ENCODE data around the gene OSBPL3. TPM values are rescaled to one million over a fixed set of nuclear protein-coding genes. Genes with fewer than 3 reads are reported as not detected.
A peak's percentile ranks its signal among the peaks of the same experiment; 100 is the strongest.

Gene OSBPL3
- total RNA-seq, 4 donors from 2014 or later = 8.9 to 22.6 (median 13.7) TPM

DNA sequence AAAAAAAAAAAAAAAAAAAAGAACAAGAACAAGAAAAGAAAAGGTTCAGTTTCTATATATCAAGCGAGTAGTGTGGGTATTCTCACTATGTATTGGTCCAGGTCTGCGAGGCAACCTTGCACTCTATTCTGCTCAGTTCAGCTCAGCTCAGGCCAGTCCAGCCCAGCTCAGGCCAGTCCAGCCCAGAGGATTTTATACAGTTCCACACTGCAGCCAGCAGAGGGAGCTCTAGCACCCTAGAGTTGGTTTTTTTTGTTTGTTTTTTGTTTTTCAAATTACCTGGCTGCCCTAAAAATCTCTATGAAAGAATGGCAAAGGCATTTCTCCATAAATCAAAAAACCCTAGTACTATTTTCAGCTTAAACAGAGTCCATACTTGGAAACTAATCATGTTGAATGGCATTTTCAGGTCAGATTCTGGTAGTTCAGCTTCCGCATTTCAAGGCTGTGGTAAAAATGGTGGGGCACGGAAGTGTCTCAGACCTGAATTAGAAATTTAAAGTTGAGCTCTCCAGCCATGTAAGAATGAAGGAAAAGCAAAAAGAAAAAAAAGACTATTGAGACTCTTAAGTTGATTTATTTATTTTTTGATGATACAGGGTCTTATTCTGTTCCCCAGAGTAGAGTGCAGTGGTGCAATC lies 167.6 kb downstream of the OSBPL3 start:
- peaks cover 0 to 60% (median 0%) of the 10 kb centered on the region in 3 donors for H3K36me3 ChIP-seq
- WGBS, 2 donors = 57 to 60% methylated on average over 4 of the region's 4 CpGs
- intact Hi-C loops (cut with DNase I) = loop anchor here (10.0 kb wide), 1 partner anchor 282 kb away; no protein-coding TSS in a partner anchor
- DNase-seq = no peak
- TF ChIP-seq, protein P1, sequence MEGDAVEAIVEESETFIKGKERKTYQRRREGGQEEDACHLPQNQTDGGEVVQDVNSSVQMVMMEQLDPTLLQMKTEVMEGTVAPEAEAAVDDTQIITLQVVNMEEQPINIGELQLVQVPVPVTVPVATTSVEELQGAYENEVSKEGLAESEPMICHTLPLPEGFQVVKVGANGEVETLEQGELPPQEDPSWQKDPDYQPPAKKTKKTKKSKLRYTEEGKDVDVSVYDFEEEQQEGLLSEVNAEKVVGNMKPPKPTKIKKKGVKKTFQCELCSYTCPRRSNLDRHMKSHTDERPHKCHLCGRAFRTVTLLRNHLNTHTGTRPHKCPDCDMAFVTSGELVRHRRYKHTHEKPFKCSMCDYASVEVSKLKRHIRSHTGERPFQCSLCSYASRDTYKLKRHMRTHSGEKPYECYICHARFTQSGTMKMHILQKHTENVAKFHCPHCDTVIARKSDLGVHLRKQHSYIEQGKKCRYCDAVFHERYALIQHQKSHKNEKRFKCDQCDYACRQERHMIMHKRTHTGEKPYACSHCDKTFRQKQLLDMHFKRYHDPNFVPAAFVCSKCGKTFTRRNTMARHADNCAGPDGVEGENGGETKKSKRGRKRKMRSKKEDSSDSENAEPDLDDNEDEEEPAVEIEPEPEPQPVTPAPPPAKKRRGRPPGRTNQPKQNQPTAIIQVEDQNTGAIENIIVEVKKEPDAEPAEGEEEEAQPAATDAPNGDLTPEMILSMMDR (IDR thresholded peaks at IDR 0.05) = peak; percentile 82 to 89 (median 86)
- TF ChIP-seq POLR2A (IDR thresholded peaks at IDR 0.05) = no peak
- no peaks in the 10 kb centered on the region for H3K27me3 ChIP-seq
- H3K4me1 ChIP-seq = no peaks in the 10 kb centered on the region
- no peak overlapping the region for H3K27ac ChIP-seq
- H3K9me3 ChIP-seq = no peaks in the 10 kb centered on the region
- no peak overlapping the region for H3K4me3 ChIP-seq

DNA sequence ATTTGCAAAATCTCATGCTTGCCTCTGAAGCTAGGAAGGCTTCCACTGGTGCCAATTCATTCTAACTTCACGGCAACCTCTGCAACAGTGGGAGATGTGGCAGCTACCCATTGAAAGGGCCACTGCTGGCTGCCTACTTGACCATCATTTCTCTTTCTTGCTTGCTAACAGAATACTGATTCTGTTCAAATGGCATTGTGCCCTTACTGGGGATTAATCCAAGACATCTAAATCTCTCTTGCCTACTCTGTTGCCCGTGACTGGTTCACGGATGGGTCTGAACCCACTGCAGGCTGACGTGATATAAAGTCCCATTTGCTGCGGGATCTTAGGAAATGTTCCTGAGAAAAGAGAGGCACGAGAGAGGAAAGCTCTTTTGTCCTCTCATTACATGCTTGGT lies 171.5 kb downstream of the OSBPL3 start:
- no peaks in the 10 kb centered on the region for H3K27me3 ChIP-seq
- intact Hi-C loops (cut with DNase I) = no loop called here
- TF ChIP-seq POLR2A (IDR thresholded peaks at IDR 0.05) = no peak
- TF ChIP-seq, protein P1 (IDR thresholded peaks at IDR 0.05) = no peak
- no peak overlapping the region for H3K4me3 ChIP-seq
- H3K36me3 ChIP-seq = peaks cover 0 to 61% (median 0%) of the 10 kb centered on the region in 3 donors
- no peaks in the 10 kb centered on the region for H3K4me1 ChIP-seq
- H3K27ac ChIP-seq = no peak overlapping the region
- H3K9me3 ChIP-seq = no peaks in the 10 kb centered on the region
- 83 to 94% methylated on average over 5 to 6 of the region's 6 CpGs for WGBS, 2 donors
- no peak for DNase-seq

DNA sequence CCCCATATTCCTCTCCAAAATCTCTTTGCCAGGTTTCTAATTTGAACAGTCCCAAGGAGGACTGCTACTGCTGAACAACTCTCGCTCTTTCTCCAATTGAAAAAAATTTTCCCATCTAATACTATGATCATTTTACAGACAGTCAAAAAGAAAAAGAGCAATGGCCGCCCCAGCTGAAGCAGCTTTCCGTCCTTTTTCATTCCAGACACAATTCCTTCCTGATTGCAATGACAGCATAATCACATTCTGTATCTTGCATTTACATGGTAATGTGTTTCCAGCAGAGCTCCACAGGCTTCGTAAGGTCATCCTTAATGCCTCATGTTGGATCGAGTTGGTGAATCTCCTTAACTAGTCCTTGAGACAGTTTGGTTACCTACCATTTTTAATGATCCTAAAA lies 177.7 kb downstream of the OSBPL3 start:
- TF ChIP-seq, protein P1 (IDR thresholded peaks at IDR 0.05) = no peak
- TF ChIP-seq POLR2A (IDR thresholded peaks at IDR 0.05) = no peak
- no peak overlapping the region for H3K4me3 ChIP-seq
- 94 to 96% methylated on average over 5 of the region's 5 CpGs for WGBS, 2 donors
- DNase-seq = no peak
- intact Hi-C loops (cut with DNase I) = no loop called here
- no peak overlapping the region for H3K27ac ChIP-seq
- no peaks in the 10 kb centered on the region for H3K27me3 ChIP-seq
- no peaks in the 10 kb centered on the region for H3K9me3 ChIP-seq
- H3K4me1 ChIP-seq = no peaks in the 10 kb centered on the region
- H3K36me3 ChIP-seq = peaks cover 0 to 74% (median 0%) of the 10 kb centered on the region in 3 donors

DNA sequence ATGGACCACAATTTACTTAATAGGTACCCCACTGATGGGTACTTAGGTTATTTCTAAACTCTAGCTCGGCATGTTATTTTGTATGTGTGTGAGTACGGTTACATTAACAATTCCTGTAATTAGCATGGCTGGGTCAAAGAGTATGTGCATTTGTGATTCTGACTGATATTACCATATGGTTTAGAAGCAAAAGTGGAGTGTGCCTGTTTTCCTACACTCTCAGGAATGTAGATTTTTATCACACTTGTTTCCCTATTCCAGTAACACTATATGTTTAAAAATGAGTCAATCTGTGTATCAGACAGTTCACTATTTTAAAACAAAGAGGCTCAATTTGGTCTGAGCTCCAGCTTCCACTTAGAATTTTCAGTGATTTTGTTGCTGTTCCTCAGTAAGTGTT lies 178.1 kb downstream of the OSBPL3 start:
- H3K27ac ChIP-seq = no peak overlapping the region
- H3K36me3 ChIP-seq = peaks cover 0 to 70% (median 0%) of the 10 kb centered on the region in 3 donors
- no peaks in the 10 kb centered on the region for H3K27me3 ChIP-seq
- no peaks in the 10 kb centered on the region for H3K9me3 ChIP-seq
- no peaks in the 10 kb centered on the region for H3K4me1 ChIP-seq
- intact Hi-C loops (cut with DNase I) = no loop called here
- WGBS, 2 donors = 95 to 100% methylated on average over 2 of the region's 2 CpGs
- H3K4me3 ChIP-seq = no peak overlapping the region
- no peak for TF ChIP-seq POLR2A (IDR thresholded peaks at IDR 0.05)
- TF ChIP-seq, protein P1 (IDR thresholded peaks at IDR 0.05) = no peak
- DNase-seq = no peak

DNA sequence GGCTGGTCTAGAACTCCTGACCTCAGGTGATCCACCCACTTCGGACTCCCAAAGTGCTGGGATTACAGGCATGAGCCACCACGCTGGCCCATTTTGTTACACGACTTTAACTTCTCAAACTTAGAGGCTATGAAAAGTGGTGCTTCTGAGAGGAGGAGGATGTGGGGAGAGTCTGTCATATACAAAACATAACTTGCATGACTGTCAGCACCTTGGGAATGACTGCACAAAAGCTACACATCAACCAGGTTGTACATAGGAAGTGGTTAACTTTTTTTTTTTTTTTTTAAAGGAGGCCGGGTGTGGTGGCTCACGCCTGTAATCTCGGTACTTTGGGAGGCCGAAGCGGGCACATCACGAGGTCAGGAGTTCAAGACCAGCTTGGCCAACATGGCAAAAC lies 179.3 kb downstream of the OSBPL3 start:
- no peaks in the 10 kb centered on the region for H3K9me3 ChIP-seq
- DNase-seq = no peak
- intact Hi-C loops (cut with DNase I) = no loop called here
- peaks cover 0 to 58% (median 0%) of the 10 kb centered on the region in 3 donors for H3K36me3 ChIP-seq
- H3K27ac ChIP-seq = no peak overlapping the region
- no peaks in the 10 kb centered on the region for H3K4me1 ChIP-seq
- no peaks in the 10 kb centered on the region for H3K27me3 ChIP-seq
- 88 to 91% methylated on average over 5 to 9 of the region's 9 CpGs for WGBS, 2 donors
- TF ChIP-seq POLR2A (IDR thresholded peaks at IDR 0.05) = no peak
- TF ChIP-seq, protein P1 (IDR thresholded peaks at IDR 0.05) = no peak
- no peak overlapping the region for H3K4me3 ChIP-seq

Data from esophagus squamous epithelium (tissue), 5 donors.